ENCODE results near the gene CFAP74. TPM values are rescaled to one million over a fixed set of nuclear protein-coding genes. Genes with fewer than 3 reads are reported as not detected.
A peak's percentile ranks its signal among the peaks of the same experiment; 100 is the strongest.

Gene CFAP74
- total and polyA plus RNA-seq, 2 of the 13 experiments (the other 11 are each of a cell fraction or from before 2014, with no cell fraction given): 0.27 to 0.62 TPM

GRCh38 chr1:1959840-1960479 is 43.6 kb downstream of the CFAP74 start (continued):
- TF ChIP-seq NAIF1 (CRISPR knock-in tag; IDR thresholded peaks at IDR 0.05; ENCODE audit: borderline replicate concordance): no peak
- no peak for TF ChIP-seq TMF1 (CRISPR knock-in tag; IDR thresholded peaks at IDR 0.05; ENCODE audit: low read depth)
- peak; percentile 45 for TF ChIP-seq ISL2 (CRISPR knock-in tag; IDR thresholded peaks at IDR 0.05)
- TF ChIP-seq HNRNPLL (IDR thresholded peaks at IDR 0.05; ENCODE audit: low read depth, low read length, poor library complexity, severe bottlenecking): peak; percentile 44
- no peak for TF ChIP-seq RBFOX2 (IDR thresholded peaks at IDR 0.05; ENCODE audit: low read depth, low read length)
- peak; percentile 24; the same call in 1 of the 2 replicates for TF ChIP-seq TFDP2 (CRISPR knock-in tag; IDR thresholded peaks at IDR 0.05)
- TF ChIP-seq KAT2B (IDR thresholded peaks at IDR 0.05; ENCODE audit: borderline replicate concordance, low read depth, low read length): no peak
- peak; percentile 45; the same call in 1 of the 2 replicates for TF ChIP-seq ZNF710 (CRISPR knock-in tag; IDR thresholded peaks at IDR 0.05; ENCODE audit: borderline replicate concordance)
- TF ChIP-seq ZNF44 (CRISPR knock-in tag; IDR thresholded peaks at IDR 0.05): no peak
- no peak; the same call in 1 of the 2 replicates for TF ChIP-seq CREBL2 (CRISPR knock-in tag; IDR thresholded peaks at IDR 0.05; ENCODE audit: borderline replicate concordance)
- no peak for TF ChIP-seq ZNF281 (CRISPR knock-in tag; IDR thresholded peaks at IDR 0.05; ENCODE audit: borderline replicate concordance)
- TF ChIP-seq GMEB2 (CRISPR knock-in tag; IDR thresholded peaks at IDR 0.05; ENCODE audit: low read depth): no peak
- TF ChIP-seq NCOA2 (CRISPR knock-in tag; IDR thresholded peaks at IDR 0.05): 0 out of 2 replicates have a peak, but pooled peaks have one; percentile 9
- no peak for TF ChIP-seq ZNF282 (IDR thresholded peaks at IDR 0.05; ENCODE audit: partially characterized antibody)
- TF ChIP-seq KDM5A (IDR thresholded peaks at IDR 0.05; ENCODE audit: borderline replicate concordance, low read length): no peak
- no peak for TF ChIP-seq ZNF30 (CRISPR knock-in tag; IDR thresholded peaks at IDR 0.05)
- peak; percentile 91 for TF ChIP-seq TEAD3 (CRISPR knock-in tag; optimal IDR thresholded peaks at IDR 0.05; ENCODE audit: borderline replicate concordance)

Data from HepG2 (cell line).